Measurements from ENCODE around the gene SYNGAP1. TPM values are rescaled to one million over a fixed set of nuclear protein-coding genes. Genes with fewer than 3 reads are reported as not detected.
A peak's percentile ranks its signal among the peaks of the same experiment; 100 is the strongest.

Gene SYNGAP1
- total and polyA plus RNA-seq, 2 of the 8 experiments (the other 6 are each of a cell fraction or from before 2014, with no cell fraction given), result 31.0 to 101 TPM

DNA sequence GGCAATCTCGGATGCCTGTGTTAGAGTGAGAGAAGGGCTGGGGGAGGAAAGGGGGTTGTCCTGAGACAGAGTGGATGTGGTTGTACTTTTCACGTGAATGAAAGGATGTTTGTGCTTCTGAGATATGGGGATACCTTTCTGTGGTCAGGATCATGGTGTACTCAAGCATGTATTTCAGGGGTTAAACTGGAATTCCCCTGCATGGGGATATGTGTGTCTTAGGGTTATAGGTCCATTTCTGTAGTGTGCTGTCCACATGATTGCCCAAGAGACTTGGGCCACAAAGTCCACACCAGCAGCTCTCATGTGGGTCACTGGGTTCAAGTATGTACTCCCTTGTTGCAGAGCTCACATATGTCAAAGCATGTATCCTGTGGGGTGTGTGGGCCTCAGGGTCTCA, 10.5 kb downstream of the SYNGAP1 start:
- Histone ChIP-seq H3K27ac (ENCODE audit: low read depth, low read length) (peak overlapping the region; percentile 98; the same call in 1 of the 2 replicates), H3K79me2 (ENCODE audit: control insufficient read depth in 1 of 2, insufficient read depth in 2 of 2, low read length in 2 of 2) (peaks cover 13 to 72% of the 10 kb centered on the region in 2 experiments), H3K56ac (replicated peaks; ENCODE audit: insufficient read length, low read depth, low read length) (no peak overlapping the region), H3K27me3 (replicated peaks in 1 of 4; ENCODE audit: control insufficient read depth in 3 of 4, extremely low read depth in 1 of 4, insufficient read depth in 3 of 4, low read length in 3 of 4) (no peaks in the 10 kb centered on the region), H3K23ac (ENCODE audit: insufficient read length) (no peak overlapping the region), H3K4me3 (ENCODE audit: extremely low read depth in 1 of 4, insufficient read depth in 2 of 4, low read depth in 3 of 4, low read length in 4 of 4) (peak overlapping the region in 2 of 4 experiments; percentile 58 to 61; a peak in 3 of 8 replicates), H3K9ac (replicated peaks in 1 of 4; ENCODE audit: extremely low read depth in 1 of 4, low read depth in 3 of 4, low read length in 3 of 4) (peak overlapping the region in 2 of 4 experiments; percentile 3 to 38; a peak in 1 of 7 replicates), H3K4ac (replicated peaks; ENCODE audit: insufficient read length, low read depth, low read length) (peak overlapping the region; percentile 10), H4K8ac (ENCODE audit: extremely low read depth, insufficient read depth, low read length) (no peak overlapping the region), H2AFZ (ENCODE audit: low read length) (no peak overlapping the region), H3K18ac (ENCODE audit: extremely low read depth, low read length) (no peak overlapping the region), H2BK12ac (ENCODE audit: low read depth, low read length) (peak overlapping the region; percentile 91; the same call in 1 of the 2 replicates), H2BK15ac (ENCODE audit: low read length) (peak overlapping the region; percentile 1; the same call in 1 of the 2 replicates), H2BK5ac (ENCODE audit: low read depth, low read length) (peak overlapping the region; percentile 75; the same call in 1 of the 2 replicates), H3K79me1 (ENCODE audit: low read depth, low read length) (peaks cover 17% of the 10 kb centered on the region), H3K23me2 (ENCODE audit: low read depth, low read length) (peaks cover 31% of the 10 kb centered on the region), H3K4me2 (ENCODE audit: insufficient read depth in 1 of 2, low read depth in 2 of 2, low read length in 2 of 2) (peak overlapping the region; percentile 90 to 91), H3K4me1 (replicated peaks in 1 of 4; ENCODE audit: control insufficient read depth in 3 of 4, insufficient read depth in 4 of 4, low read length in 3 of 4) (peaks cover 15 to 43% (median 28%) of the 10 kb centered on the region in 4 experiments), H4K91ac (replicated peaks; ENCODE audit: insufficient read length, low read length) (no peak overlapping the region), H2AK5ac (ENCODE audit: low read depth, low read length) (peak overlapping the region; percentile 4; the same call in 1 of the 2 replicates), H2BK20ac (ENCODE audit: low read length) (peak overlapping the region; percentile 72), H4K20me1 (replicated peaks in 1 of 2; ENCODE audit: control insufficient read depth in 1 of 2, insufficient read depth in 2 of 2, low read length in 2 of 2) (peaks cover 0 to 13% of the 10 kb centered on the region in 2 experiments), H3K9me3 (ENCODE audit: insufficient read depth in 2 of 2, low read depth in 1 of 2, low read length in 1 of 2) (no peaks in the 10 kb centered on the region; a peak in 1 of 4 replicates), H3K14ac (ENCODE audit: insufficient read length) (no peak overlapping the region), H4K5ac (ENCODE audit: insufficient read length, low read depth, low read length) (no peak overlapping the region), H3K36me3 (ENCODE audit: control insufficient read depth in 2 of 4, insufficient read depth in 4 of 4, low read length in 3 of 4) (peaks cover 4 to 5% (median 5%) of the 10 kb centered on the region in 4 experiments; a peak in 7 of 8 replicates), H2BK120ac (replicated peaks; ENCODE audit: low read depth, low read length) (peak overlapping the region; percentile 13)
- ChIA-PET POLR2A (ENCODE audit: partially characterized antibody) (interaction anchor here (0.8 to 14.8 kb wide), 15 partner anchors 8 to 459 kb away, joined by 3 to 381 read pairs (median 8); partner anchors contain the start of genes B3GALT4, CUTA, PHF1 and SYNGAP1), CTCF (ENCODE audit: partially characterized antibody) (interaction anchor here (0.8 to 4.1 kb wide), 9 partner anchors 11 to 153 kb away, joined by 3 to 22 read pairs (median 5); partner anchors contain the start of genes B3GALT4, CUTA, SYNGAP1 and ZBTB9)
- no peak for FAIRE-seq
- DNase-seq (ENCODE audit: low read depth in 1 of 2, low spot score in 2 of 2), result no peak
- 59% methylated on average over 2 of the region's 2 CpGs; no CpG with 5 or more reads in 1 of the 2 experiments for WGBS, 2 experiments (ENCODE audit: extremely low coverage in 1 of 2, insufficient coverage in 1 of 2, insufficient read length in 1 of 2, insufficient replicate concordance in 2 of 2, low coverage in 1 of 2, low lambda C conversion rate in 2 of 2, missing lambda C conversion rate in 1 of 2)
- TF ChIP-seq SP1 (IDR thresholded peaks at IDR 0.05; ENCODE audit: low read depth, low read length), result no peak
- no peak for TF ChIP-seq KDM4A (IDR thresholded peaks at IDR 0.05; ENCODE audit: low read depth, low read length, severe bottlenecking)
- TF ChIP-seq BACH1 (IDR thresholded peaks at IDR 0.05; ENCODE audit: low read length), result no peak
- no peak for TF ChIP-seq NRF1 (IDR thresholded peaks at IDR 0.05; ENCODE audit: low read depth, low read length)
- TF ChIP-seq TEAD4 (IDR thresholded peaks at IDR 0.05; ENCODE audit: low read depth, low read length), result no peak
- TF ChIP-seq CBX8 (IDR thresholded peaks at IDR 0.05; ENCODE audit: borderline replicate concordance, low read depth, low read length), result no peak
- no peak for TF ChIP-seq EGR1 (IDR thresholded peaks at IDR 0.05; ENCODE audit: borderline replicate concordance, low read depth, low read length)
- no peak for TF ChIP-seq TCF12 (IDR thresholded peaks at IDR 0.05; ENCODE audit: low read depth, low read length)
- TF ChIP-seq POU5F1 (IDR thresholded peaks at IDR 0.05; ENCODE audit: low read depth, low read length), result no peak
